ENCODE measurements around the gene BCAS3.
"Not testable (repeated sequence)": the region's sequence is repeated elsewhere in the genome, so short reads cannot be mapped to it uniquely, and the experiment has no call there.

Gene BCAS3

DNA sequence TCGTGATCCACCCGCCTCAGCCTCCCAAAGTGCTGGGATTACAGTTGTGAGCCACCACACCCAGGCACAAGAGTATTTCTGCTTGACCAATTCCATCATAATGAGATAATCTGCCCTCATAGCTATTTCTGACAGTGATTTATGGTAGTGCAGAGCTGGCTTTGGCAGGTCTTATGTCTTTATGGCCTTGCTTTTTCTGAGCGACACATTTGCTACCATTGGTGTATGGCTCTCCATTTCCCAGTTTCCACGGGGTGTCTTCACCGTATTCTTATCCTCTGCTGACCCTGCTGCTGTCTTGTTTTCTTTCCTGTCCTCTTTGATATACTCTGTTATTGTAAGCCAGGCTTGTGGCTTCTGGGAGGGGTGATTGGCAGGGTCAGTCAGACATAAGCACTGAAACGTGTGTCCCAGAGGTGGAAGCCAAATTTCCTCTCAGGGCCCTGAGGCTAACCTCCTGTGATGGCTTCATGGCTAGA lies 560.8 kb downstream of the BCAS3 start:
- DNase-seq: no peak

DNA sequence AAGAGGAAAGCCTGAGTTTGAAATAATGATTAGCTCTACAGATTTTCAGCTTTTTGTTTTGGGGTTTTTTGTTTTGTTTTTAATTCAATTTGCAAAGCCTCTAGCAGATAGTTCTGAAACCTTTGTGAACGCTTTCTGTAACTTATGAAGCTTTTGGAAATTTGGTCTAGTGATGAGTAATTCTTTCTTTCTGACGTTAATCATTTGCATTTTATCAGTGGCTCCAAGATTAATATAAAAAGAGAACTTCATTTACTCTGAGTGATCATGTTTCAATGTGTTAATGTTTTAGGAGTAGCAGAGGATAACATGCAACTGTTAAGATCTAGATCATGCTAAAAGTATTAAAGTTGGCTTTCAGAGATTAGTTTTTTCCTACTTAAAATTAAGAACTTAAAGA lies 561.7 kb downstream of the BCAS3 start:
- no peak for DNase-seq

DNA sequence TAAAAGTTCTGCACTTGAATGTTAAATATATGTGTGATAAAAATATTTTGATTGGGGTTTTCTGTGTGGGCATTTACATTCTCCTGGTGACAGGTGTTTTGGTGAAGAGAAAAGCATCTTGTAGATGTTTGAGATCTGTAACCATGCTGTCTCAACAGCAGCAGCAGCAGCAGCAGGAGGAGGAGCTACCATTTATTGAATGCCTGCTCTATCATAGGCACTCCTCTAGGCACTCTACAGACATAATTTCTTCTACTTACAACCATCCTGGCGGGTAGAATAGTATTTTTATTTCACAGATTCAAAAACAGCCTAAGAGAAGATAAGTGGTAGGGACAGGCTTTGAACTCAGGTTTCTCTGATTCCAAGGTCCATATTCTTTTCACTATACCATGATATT lies 562.3 kb downstream of the BCAS3 start:
- no peak for DNase-seq

DNA sequence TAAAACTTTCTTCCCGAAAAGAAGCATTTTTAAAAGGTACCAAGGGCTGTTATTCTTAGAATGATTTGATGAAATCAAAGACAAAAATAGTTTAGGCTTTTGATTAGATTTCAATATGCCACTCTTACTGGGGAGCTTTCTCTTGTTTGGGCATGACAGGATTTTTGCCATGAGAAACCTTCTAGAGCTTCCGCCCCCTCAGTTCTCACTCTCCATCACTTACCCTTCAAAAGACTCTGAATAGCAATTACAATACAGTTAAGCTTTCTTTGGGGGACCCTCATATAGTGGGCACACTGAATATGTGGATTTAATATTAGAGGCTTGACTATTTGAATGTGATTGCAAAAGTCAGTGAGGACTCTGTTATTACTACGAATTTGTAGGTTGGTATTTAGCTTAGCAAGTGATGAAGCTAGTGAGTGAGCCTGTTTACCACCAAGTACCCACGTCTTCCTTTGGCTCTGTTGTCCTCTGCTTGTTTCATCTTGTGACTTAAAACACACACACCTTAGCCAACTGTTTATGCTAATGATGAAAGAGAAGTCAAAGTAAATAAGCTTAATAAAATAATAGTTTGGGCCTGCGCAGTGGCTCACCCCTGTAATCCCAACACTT lies 563.3 kb downstream of the BCAS3 start:
- no peak for DNase-seq

DNA sequence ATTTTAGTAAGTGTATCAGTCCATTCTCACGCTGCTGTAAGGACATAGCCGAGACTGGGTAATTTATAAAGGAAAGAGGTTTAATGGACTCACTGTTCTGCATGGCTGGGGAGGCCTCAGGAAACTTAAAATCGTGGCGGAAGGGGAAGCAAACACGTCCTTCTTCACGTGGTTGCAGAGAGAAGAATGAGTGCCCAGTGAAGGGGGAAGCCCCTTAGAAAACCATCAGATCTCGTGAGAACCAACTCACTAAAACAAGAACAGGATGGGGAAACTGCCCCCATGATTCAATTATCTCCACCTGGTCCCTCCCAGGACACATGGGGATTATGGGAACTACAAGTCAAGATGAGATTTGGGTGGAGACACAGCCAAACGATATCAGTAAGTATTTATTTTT lies 567.3 kb downstream of the BCAS3 start:
- DNase-seq: not testable (repeated sequence)

DNA sequence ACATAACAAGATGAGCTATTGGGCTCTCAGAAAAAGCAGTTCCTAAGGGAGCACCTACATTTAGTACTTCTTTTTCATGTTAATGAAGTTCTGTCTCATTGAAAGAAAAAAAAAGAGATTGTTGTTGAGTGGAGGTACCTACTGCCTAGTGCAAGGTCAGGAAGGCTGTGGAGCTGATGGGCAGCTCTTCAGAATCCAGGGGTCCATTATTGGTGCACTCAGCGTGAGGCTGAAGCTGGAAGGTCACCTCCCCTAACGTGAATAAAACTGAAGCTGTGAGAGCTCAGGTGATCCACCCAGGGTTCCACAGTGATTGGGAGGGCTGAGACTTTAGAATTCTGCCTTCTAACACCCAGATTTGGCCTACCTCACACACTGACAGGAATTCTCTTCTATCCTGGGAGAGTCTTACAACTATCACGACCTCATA lies 568.1 kb downstream of the BCAS3 start:
- no peak for DNase-seq

DNA sequence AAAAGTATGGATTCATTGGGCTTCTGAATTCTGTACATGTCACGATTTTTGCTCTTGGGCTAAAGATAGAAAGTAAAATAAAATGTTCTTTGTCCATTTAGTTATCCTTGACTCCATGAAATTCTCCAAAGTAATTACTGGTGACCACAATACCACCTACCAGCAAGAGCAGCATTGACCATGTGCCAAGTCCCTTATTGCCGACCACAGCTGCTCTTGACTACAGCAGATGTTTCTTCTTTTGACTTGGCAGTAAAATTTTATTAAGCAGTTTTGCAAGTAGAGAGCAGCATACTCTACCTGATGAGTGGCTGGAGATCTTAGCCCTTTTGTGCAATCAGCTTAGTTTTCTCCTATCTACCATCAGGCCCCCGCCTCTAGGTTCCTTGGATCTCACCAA lies 569.8 kb downstream of the BCAS3 start:
- DNase-seq: no peak

DNA sequence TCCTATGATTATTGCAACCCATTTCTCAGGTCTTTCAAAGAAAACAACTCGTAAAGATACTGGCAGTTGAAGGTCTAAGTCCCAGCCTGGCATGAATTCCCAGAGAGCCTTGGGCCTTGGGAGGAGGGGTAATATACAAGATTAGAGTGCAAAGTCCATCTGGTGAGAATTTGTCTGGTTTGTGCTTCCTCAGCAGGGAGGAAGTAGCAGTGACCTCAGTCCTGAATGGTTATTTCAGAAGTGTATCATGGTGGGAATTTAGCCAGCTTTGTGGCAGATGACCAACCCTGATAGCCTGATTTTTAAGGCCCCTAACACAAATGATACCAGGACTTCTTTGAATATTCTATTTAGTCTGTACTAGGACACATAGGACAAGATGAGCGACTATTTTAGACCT lies 570.7 kb downstream of the BCAS3 start:
- no peak for DNase-seq

DNA sequence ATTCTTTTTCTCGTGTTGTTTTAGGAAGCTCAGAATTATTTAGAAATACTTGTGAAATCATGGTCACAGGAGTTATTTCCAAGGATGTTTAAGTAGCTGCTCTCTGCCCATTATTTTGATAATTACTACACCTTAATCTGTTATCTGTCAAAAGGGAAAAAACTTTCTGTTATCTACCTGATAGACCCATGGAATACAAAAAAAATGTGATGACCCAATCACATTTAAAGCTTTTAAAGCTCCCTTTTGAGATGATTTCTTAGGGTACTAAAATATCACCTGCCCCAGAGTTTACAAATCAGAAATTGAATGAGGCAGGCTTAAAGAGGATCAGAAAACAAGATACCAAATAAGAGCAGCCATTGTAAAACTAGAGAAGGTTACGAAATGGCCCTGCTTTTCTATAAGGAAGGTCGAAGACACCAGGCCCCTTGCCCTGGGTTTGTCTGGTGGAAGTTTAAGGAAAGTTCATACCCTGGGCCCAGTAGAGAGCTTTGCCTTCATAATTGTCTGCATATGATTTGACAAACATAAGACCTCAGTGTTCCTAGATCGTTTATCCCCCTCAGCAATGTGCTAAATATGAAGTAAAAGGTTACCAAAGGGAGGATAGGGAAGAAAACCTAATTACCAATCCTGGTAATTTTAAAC lies 572.1 kb downstream of the BCAS3 start:
- no peak for DNase-seq

DNA sequence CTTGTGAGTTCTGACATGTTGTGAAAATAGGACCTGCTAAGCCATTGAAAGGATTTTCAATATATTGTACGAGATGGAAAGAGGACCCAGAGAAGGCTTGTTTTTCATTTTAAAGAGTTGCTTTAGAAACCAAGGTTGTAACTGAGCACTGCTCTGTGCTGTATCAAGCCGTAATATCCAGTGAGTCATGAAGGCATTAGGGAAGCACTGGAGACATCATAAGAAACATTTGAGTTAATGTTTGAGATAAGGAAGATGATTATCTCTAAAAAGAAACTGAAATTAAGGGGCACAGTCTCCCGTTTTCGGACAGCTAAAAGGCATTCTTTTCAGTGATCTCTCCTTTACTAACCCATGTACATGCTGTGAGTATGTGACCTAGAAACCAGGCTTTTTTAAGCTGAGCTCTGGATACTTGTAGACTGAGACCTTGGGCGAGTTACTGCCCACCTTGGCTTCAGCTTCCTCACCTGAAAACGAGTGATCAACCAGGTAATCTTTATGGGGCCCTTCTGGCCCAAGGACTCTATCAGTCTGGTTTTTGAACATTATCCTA lies 572.8 kb downstream of the BCAS3 start:
- DNase-seq: no peak

DNA sequence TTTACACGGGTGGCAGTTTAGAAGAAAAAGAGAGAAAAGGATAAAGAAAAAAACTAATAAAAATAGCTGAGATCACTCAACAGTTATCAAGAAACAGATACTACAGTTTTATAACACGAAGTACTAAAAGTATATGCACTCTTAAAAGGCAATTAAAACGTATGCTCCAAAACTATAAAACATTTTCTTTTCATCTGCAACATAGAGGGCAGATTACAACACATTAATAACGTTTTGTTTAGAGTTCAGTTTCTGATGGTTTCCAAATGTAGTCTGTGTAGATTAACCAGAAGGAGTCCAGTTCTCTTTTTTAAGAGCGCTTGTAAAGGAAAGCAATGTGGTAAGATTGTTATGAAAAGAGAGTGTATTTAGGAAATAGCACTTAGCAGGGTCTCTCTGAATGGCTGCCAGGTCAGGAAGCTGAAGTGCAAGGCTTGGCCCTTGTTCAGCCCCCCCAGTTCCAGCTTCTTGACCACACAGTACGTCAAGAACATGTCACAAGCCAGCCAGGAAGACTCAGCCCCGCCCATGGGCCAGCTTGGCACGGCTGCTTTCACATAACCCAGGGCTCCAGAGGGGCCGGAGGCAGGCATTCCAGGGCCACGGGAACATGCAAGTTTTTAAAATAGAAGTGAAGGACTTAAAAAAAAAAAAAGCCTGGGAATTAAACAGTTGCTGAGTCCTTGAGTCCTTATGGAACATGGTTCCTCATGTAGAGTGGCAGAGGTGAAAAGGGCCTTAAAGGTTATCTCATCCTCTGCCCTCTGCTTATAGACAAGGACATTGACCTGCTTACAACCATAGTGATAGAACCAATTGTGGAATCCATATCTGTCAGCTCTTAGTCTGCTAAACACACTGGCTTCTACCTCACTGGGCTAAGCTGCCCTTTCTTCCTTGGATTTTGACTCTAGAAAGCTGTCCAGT lies 574.6 kb downstream of the BCAS3 start:
- DNase-seq: no peak

DNA sequence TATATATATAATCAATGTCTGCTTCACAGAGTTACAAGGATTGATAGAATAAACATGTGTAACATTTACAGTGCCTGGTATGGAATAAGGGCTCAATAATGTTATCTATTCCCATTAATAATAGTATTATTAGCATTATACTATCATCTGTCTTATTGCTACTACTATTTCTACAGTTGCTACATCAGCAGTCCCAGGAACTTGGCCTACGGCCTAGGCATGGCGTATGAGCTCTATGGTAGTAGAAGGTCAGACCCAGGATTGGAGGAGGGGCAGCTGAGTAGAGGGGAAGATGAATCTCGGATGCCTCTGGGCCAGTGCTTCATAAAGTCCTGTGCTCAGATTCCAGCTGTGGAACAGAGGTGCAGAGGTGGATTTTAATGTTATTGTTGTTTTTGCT lies 575.7 kb downstream of the BCAS3 start:
- no peak for DNase-seq

DNA sequence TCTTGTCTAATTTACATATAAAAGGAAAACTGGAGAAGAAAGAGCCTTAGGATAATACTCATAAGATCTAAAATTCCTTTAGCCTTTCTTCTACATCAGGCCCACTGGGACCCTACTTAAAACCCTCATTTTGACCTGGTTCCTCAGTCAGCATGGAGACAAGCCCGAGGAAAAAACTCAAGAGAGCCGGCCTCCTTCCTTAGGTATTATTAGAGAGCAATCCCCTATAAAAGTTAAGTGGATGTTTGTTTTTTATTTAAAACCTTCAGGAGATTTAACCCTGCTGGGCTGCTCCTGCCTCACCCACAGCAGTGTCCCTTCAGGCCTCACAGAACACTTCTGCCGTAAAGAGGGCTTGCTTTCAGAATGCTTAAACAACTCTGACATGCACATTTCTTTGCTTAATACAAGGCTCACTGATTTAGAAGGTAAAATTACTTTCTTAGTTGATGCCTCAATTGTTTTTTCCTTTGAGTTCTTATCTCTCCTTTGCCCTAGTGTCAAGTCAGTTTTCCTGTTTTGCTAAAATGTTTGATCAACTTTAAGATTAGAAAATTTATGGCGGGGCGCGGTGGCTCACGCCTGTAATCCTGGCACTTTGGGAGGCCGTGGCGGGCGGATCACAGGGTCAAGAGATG lies 576.4 kb downstream of the BCAS3 start:
- DNase-seq: no peak

DNA sequence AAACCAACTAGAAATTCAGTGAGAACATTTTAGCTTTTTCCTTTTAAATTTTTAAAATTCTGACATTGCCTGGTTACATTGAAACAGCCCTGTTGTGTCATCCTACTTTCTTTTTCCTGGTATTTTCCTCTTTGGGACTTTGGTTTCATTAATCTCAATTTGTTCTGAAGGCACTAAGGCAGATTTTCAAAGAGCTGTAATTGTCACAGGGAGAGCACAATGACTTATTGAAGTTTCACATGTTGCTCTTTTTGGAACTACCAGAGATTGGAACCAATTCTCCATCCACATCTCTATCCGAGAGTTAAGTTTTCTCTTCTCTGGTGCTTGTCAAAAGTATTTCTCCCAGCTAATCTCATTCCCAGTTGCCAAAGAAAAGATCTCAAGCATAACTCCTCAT lies 577.3 kb downstream of the BCAS3 start:
- no peak for DNase-seq

DNA sequence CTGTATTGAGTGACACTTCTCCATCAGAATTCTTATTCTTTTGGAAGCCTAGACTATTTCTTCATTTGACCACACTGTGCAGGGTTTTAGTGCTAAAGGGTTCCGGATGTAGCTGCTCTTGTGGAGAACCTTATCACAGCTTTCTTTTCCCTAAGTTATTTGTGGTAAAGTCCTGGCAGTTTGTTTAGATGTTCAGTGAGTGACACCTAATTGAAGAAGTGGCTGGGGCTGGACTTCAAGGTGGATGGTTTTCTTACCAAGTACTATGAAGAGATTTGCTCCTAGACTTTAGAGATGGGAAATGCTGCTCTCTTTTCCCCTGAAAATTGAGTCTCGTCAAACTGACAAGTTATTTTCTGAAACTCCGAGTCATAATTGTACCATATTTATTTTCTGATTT lies 578.0 kb downstream of the BCAS3 start:
- DNase-seq: no peak

DNA sequence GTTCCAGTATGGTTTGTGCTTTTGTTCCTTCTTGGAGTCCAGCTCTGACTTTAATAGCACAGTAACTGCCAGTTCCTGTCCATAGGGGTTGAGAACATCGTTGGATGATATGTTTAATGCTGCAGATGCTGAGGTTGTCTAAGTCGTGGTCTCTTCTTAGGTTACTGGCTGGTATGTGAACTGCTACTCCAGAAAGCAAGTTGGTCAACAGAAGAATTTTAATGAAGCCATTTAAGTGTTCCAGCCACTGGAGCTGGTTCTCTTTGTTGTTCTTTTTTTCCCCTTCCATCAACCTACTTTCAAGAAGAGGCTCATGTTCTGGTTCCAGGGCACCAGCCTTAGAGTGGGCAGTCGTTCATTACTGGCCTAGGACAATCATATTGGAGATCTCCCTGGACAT lies 581.7 kb downstream of the BCAS3 start:
- no peak for DNase-seq

DNA sequence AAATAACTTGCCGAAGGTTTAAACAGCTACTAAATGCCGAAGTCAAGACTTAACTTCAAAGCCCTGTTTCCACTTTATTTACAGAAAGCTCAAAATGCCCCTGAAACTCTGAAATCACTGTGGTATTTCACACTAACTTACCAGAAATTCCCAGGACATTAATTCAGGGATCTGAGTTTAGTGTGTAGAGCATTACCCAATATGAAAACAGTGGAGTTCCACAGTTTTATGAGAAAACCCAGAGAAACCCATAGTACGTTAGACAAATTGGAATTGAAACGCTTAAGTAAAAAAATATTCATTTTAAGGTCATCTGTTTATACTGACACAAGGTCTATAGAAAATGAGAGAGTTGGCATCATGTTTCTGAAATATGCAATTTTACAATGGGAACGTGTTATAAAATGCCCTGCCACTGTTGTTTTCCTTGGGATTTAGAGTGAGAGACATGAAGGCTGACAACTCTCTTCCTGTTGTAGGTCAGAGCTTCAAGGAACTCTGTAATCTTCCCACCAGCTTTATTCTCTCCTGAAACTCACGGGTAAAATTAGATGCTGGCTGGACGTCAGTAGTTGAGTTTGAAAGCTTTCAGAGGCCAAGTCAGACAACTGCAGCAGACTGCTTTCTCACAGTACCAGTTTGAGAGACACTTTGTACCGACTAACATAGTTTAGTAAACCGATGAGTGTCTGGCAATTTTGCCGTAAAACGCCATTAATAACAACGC lies 582.6 kb downstream of the BCAS3 start:
- DNase-seq: no peak

DNA sequence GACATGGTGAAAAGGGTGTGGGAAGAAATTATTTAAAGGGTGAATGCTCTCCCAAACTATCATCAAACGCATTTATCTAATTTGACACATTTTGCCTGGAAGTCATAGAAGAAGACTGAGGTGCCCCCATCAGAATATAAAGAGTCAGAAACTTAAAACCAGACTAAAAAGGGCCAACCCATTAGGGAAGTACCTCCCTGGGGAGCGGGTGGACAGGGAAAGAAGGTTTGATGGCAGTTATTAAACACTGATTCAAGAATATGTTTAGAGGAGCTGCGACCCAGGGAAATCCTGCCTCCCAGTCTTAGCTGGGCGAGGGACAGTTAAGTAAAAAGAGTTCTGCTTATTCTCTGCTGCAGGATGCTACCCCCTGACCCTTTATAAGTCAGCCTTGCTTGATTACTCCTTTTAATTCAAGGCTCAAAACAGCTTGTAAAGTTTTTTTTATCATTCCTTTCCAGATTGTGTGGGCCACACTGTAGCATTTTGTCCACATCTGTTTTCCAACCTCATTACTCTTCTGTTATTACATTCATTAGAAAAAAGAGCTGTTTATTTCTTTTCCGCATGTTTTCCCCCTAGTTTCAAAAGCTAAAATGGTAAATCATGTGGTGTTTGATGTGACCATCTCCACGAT lies 583.5 kb downstream of the BCAS3 start:
- no peak for DNase-seq

DNA sequence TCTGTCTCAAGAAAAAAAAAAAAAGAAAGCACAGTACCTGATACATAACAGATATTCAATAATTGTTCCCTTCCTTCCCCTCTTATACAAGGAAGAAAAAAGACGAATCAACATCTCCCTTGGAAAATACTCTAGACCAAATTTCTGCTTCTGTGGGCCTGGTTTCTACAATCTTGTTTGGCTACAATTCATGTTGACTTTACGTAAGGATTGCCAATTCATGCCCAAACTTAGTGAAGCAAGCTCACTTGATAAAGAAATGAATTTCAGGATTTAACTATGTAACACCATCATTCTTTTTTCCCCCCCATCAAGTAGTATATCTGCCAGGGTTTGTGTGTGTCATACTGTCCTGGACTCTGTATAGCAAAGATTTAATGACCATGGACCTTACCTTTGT lies 587.7 kb downstream of the BCAS3 start:
- DNase-seq: no peak

DNA sequence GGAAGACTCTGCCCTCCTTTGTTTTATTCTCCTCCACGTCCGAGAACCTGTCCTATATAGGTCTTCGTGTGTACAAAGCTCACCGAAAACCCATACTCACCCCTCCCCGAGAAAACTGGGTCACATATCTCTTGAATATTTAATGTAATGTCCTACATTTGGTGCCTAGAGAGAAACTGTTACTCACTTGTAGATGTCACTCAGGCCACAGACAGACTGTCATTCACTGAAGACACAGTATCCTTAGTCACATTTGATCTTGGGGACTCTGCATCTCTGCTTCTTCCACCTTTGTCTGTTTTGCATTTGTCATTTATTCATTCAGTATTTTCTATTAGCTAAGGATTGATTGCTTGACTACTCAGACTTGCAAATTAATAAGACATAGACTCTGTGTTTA lies 590.2 kb downstream of the BCAS3 start:
- DNase-seq: no peak

DNA sequence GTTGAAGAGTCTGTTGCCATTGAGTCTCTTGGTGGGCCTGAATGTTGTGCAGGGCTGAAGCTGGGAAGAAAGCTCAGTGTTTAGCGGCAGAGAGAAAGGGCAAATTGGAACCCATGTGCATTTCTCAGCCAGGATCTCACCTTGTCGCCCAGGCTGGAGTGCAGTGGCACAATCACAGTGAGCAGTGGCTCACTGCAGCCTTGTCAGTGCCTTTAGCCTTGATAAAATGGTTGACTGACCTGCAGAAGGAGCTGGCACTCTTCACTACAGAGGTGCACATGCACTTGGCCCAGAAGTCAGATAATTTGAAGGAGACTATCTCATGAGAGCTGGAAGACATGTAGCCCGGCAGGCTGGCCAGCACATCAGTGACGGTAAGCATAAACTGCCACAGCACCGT lies 597.7 kb downstream of the BCAS3 start:
- DNase-seq: no peak

DNA sequence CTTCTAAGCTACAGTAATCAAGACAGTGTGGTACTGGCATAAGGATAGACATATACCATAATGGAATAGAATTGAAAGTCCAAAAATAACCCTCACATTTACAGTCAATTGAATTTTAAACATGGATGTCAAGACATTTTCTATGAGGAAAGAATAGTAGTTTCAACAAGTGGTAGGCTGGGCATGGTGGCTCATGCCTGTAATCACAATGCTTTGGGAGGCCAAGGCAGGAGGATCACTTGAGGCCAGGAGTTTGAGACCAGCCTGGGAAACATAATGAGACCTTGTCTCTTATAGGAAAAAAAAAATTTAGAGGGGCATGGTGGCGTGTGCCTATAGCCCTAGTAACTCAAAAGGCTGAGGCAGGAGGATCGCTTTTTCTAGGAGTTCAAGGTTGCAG lies 599.2 kb downstream of the BCAS3 start:
- no peak for DNase-seq

Measured in activated CD4-positive, alpha-beta T cell treated with anti-CD3 and anti-CD28 coated beads, Interleukin-2, amount 50 U/mL, for 4 hours (primary cell).